GM13977 (cell line): Measurements from ENCODE around the gene RAX.

Experiments
- DNase-seq: peaks from one replicate; pipeline ENCODE4 v3.0.0; 2012; ENCODE audit warnings: low spot score
- in situ Hi-C: fragments of 300-500 bp; cut with MboI; formaldehyde crosslinking; loops from one replicate; pipeline ENCODE4 v1.12.0; 2022; ENCODE audit warnings: low sequenced_read_pairs, low pct_unique_long_range_greater_than_20kb, mixed read lengths, inconsistent platforms; ENCODE audit not compliant: unreplicated experiment
- TF ChIP-seq, protein P1 (sequence below): IDR thresholded peaks from 2 replicates; pipeline ENCODE4 v1.5.1; 2012; ENCODE audit warnings: mild to moderate bottlenecking, control low read depth; ENCODE audit not compliant: insufficient read depth; ENCODE audit errors: extremely low read depth, missing control alignments

Gene RAX

DNA sequence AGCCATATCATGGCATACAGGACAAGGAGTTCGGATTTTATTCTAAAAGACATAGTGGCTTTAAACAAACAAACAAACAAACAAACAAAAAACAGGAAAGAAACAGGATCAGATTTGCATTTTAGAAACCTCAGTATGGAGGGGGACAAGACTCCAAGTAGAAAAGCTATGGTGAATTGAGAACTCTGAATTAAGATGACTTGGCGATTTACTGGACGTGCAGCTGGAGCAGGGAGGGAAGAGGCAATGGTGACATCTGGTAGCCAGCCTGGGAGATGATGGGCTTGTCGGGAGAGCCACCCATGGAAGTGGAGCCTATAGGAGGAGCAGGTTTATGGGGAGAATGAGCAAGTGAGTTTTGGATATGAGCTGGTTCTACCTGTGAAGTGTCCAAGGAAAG is 32.0 kb upstream of the RAX start:
- TF ChIP-seq, protein P1, sequence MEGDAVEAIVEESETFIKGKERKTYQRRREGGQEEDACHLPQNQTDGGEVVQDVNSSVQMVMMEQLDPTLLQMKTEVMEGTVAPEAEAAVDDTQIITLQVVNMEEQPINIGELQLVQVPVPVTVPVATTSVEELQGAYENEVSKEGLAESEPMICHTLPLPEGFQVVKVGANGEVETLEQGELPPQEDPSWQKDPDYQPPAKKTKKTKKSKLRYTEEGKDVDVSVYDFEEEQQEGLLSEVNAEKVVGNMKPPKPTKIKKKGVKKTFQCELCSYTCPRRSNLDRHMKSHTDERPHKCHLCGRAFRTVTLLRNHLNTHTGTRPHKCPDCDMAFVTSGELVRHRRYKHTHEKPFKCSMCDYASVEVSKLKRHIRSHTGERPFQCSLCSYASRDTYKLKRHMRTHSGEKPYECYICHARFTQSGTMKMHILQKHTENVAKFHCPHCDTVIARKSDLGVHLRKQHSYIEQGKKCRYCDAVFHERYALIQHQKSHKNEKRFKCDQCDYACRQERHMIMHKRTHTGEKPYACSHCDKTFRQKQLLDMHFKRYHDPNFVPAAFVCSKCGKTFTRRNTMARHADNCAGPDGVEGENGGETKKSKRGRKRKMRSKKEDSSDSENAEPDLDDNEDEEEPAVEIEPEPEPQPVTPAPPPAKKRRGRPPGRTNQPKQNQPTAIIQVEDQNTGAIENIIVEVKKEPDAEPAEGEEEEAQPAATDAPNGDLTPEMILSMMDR = no peak
- no peak for DNase-seq
- in situ Hi-C loops = no loop called here

GRCh38 chr18:59303656-59304195 is 30.5 kb upstream of the RAX start:
- TF ChIP-seq, protein P1 = no peak
- no peak for DNase-seq
- in situ Hi-C loops = no loop called here

DNA sequence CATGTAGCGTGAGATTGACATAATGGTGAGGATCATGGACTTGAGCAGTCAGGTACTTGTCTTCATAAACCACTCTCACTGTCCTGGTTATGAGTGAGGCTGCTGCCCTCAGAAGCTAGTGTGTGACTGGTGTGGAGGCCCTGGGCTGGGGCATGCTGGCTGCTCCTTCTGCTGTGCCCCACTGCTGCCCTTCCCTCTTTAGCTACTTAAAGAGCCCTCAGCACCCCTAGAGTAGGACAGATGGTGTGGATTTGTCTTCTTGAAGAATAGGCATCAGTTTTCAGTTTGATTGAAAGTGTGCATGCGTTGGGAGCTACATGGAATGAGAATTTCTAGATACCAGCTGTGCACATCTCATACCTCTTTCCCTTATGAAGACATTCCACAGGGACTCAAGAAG is 29.8 kb upstream of the RAX start:
- TF ChIP-seq, protein P1 = no peak
- in situ Hi-C loops = no loop called here
- no peak for DNase-seq

DNA sequence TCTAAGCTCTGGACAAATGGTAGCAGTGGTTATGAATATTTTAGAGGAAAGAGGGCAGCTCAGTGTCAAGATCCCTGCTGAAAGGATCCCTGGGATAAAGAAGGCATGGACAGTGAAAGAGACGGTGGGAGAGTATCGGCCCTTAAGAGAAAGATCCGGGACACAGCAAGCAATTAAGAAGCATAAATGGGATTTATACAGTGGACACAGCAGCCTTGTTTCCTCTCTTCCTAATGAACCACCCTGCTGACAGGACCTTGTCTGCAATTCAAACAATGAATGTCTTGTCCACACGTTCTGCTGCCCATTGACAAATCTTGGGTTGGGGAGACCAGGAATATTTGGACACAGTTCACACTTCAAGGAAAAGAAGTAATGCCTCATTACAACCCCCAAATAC is 28.7 kb upstream of the RAX start:
- no peak for DNase-seq
- TF ChIP-seq, protein P1 = no peak
- in situ Hi-C loops = no loop called here

DNA sequence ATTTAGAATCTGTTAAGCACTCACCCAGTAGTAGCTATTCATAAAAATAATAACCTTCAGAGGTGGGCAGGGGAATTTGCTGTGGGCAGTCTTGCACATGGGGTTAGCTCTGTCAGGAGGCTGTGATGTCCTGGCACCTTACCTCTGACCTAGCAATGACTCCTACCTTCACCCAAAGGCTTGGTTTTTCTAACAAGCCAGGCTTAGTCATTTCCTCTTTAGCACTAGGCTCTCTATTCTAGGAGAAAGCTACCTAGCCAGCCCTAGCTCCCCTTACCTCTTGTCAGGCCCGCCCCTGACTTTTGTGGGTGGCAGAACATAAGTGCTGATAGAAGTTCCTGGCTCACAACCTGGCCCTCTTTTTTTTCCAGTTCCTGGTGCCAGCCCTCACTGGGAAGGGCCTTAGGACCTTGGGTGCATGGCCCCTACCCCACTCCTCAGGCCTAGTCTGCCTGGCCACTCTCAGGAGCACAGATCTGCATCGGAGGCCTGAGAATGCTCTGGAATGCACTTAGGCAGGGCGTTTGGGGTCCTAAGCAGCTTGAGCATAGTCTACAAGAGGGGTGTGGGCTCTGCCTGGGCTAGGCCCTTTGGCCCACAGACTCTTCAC is 27.5 kb upstream of the RAX start:
- in situ Hi-C loops = no loop called here
- no peak for DNase-seq
- TF ChIP-seq, protein P1 = no peak

DNA sequence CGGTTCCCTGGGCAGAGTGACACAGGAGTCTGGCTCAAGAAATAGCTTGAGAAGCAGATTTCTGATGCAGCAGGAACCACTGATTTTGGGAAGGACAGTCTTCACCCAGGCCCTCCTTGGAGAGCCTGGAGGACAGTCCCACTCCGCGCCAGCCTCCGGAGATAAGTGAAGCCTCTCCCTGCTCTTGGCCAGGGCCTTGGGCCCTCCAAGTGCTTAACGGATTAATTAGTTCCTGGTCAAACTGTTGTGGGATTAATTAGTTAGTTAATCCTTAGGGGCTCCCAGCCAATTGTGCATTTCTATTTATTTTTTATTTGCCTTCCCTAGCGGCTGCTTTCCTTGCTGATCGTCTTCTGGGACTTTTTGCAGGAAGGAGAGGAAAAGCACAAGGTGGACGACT is 25.6 kb upstream of the RAX start:
- TF ChIP-seq, protein P1 = no peak
- in situ Hi-C loops = no loop called here
- DNase-seq = no peak
